SIG-M5 treated with dmso at 0.1 percent for 504 hours (cell line): ENCODE data around the gene WDR43.

Experiments
- DNase-seq: peaks from one replicate; lab custom pipeline; 2025; ENCODE audit not compliant: unreplicated experiment; lab: John Stamatoyannopoulos, UW

WDR43 gene

GRCh38 chr2:28909655-28910353, 15.3 kb downstream of the WDR43 start:
- no peak for DNase-seq

- DNase-seq, result peak; percentile 23
Measured at GRCh38 chr2:28915939-28916338, 21.5 kb downstream of the WDR43 start.

- DNase-seq, result no peak
Measured at GRCh38 chr2:28926847-28927246, 32.4 kb downstream of the WDR43 start.

- DNase-seq, result no peak
Measured at GRCh38 chr2:28927469-28927868, 33.0 kb downstream of the WDR43 start.

GRCh38 chr2:28927878-28928277, 33.4 kb downstream of the WDR43 start:
- no peak for DNase-seq

GRCh38 chr2:28929581-28929980, 35.1 kb downstream of the WDR43 start:
- DNase-seq, result no peak

GRCh38 chr2:28930205-28930604, 35.7 kb downstream of the WDR43 start:
- DNase-seq, result no peak

GRCh38 chr2:28934769-28935168, 40.3 kb downstream of the WDR43 start:
- no peak for DNase-seq

- DNase-seq, result no peak
Measured at GRCh38 chr2:28941008-28941407, 46.5 kb downstream of the WDR43 start.

- DNase-seq, result no peak
Measured at GRCh38 chr2:28944535-28945248, 50.2 kb downstream of the WDR43 start.

- no peak for DNase-seq
Measured at GRCh38 chr2:28948160-28948559, 53.7 kb downstream of the WDR43 start.

GRCh38 chr2:28949190-28949589, 54.7 kb downstream of the WDR43 start:
- no peak for DNase-seq

- peak; percentile 17 for DNase-seq
Measured at GRCh38 chr2:28949617-28950305, 55.3 kb downstream of the WDR43 start.

- DNase-seq, result no peak
Measured at GRCh38 chr2:28950941-28951630, 56.6 kb downstream of the WDR43 start.

GRCh38 chr2:28951910-28952835, 57.7 kb downstream of the WDR43 start:
- peak; percentile 92 for DNase-seq

- peak; percentile 76 for DNase-seq
Measured at GRCh38 chr2:28952836-28953211, 58.4 kb downstream of the WDR43 start.

- DNase-seq, result no peak
Measured at GRCh38 chr2:28955467-28955866, 61.0 kb downstream of the WDR43 start.

- DNase-seq, result peak; percentile 34
Measured at GRCh38 chr2:28956415-28956826, 62.0 kb downstream of the WDR43 start.

- no peak for DNase-seq
Measured at GRCh38 chr2:28956890-28957289, 62.4 kb downstream of the WDR43 start.

- peak; percentile 73 for DNase-seq
Measured at GRCh38 chr2:28958689-28959088, 64.2 kb downstream of the WDR43 start.
